Omental fat pad (tissue), 4 donors: Measurements from ENCODE around the gene SLC52A1. TPM values are rescaled to one million over a fixed set of nuclear protein-coding genes. Genes with fewer than 3 reads are reported as not detected.

Experiments used
- ATAC-seq: fragments of 150-250 bp; one replicate; pipeline ENCODE4 v1.9.1; 2016; ENCODE audit warnings: mild to moderate bottlenecking, moderate library complexity; ENCODE audit not compliant: low FRiP score
- DNase-seq: peaks from one replicate; pipeline ENCODE4 v3.0.0-alpha.2; 2019; ENCODE audit warnings: low spot score
- total RNA-seq, 4 donors: library from RNA; depleted of rRNA; stranded (reverse); fragments of >200 nt; gene quantifications; one replicate each; pipeline ENCODE4 v1.1.0, GENCODE V29; 2016
- TF ChIP-seq, protein P1 (sequence below), 3 donors: fragments of 450-650 bp; IDR thresholded peaks; one replicate each; pipeline ENCODE4 v1.5.1; 2016 to 2017; ENCODE audit warnings: antibody characterized with exemption in 3 of 3, mild to moderate bottlenecking in 3 of 3, moderate library complexity in 2 of 3

The SLC52A1 gene
- total RNA-seq, 4 donors from 2014 or later: not detected

DNA sequence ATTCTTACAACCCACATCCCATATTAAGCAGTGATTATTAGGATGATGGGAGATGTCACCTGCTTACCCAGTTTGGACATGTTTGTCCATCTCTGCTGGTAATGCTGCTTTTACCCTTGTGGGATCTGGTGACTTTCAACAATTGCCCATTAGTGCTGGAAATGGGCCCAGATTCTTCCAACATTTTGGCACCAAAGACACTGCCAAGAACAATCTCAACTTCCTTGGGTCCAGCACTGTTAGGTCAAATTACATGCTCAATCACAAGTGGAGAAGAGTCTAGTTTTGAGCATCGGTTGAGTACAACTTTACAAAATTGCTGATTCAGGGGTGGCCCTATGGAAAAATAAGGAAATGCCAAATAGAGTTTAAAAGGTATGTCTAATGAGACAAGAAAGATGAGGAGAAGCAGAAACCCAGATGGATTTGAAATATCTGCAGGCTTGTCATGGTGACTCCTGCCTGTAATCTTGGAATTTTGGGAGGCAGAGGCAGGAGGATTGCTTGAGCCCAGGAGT is 30.1 kb upstream of the SLC52A1 start:
- DNase-seq: no peak
- TF ChIP-seq, protein P1, sequence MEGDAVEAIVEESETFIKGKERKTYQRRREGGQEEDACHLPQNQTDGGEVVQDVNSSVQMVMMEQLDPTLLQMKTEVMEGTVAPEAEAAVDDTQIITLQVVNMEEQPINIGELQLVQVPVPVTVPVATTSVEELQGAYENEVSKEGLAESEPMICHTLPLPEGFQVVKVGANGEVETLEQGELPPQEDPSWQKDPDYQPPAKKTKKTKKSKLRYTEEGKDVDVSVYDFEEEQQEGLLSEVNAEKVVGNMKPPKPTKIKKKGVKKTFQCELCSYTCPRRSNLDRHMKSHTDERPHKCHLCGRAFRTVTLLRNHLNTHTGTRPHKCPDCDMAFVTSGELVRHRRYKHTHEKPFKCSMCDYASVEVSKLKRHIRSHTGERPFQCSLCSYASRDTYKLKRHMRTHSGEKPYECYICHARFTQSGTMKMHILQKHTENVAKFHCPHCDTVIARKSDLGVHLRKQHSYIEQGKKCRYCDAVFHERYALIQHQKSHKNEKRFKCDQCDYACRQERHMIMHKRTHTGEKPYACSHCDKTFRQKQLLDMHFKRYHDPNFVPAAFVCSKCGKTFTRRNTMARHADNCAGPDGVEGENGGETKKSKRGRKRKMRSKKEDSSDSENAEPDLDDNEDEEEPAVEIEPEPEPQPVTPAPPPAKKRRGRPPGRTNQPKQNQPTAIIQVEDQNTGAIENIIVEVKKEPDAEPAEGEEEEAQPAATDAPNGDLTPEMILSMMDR (IDR thresholded peaks at IDR 0.05): no peak
- no peak for ATAC-seq

DNA sequence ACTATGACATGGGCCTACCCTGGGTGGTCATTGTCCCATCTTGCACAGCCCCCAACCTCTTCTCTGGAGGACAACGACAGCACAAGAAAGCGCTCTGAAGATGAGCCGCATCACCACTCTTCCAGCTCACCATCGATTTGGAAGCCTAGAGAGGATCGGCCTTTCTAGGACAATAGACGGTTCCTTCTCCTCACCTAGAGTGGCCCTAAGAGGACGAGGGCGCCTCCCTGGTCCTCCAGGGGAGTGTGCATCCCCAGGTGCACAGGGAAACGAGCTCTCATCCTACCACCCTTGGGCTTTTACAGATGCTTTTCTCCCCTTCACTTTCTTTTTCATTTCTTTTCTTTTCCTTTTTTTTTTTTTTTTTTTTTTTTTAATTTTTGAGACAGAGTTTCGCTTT is 20.3 kb upstream of the SLC52A1 start:
- DNase-seq (no peak), ATAC-seq (no peak)
- TF ChIP-seq, protein P1 (IDR thresholded peaks at IDR 0.05): no peak

DNA sequence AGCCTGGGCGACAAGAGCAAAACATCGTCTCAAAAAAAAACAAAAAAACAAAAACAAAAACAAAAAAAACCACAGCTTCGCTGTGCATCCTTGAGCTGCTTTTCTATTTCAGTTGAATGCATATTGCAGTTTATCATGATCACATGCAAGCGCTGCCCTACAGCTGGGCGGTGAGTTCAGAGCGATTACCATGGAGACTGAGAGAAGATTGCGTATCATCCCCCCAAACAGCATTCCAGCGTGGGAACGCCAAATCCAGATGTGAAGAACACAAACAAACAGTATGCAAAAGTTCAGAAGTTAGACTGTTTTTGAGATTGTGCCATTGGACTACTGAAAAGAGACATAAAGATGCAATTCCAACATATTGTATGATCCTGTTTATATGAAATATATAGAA is 15.1 kb upstream of the SLC52A1 start:
- TF ChIP-seq, protein P1 (IDR thresholded peaks at IDR 0.05): no peak
- no peak for ATAC-seq
- no peak for DNase-seq

DNA sequence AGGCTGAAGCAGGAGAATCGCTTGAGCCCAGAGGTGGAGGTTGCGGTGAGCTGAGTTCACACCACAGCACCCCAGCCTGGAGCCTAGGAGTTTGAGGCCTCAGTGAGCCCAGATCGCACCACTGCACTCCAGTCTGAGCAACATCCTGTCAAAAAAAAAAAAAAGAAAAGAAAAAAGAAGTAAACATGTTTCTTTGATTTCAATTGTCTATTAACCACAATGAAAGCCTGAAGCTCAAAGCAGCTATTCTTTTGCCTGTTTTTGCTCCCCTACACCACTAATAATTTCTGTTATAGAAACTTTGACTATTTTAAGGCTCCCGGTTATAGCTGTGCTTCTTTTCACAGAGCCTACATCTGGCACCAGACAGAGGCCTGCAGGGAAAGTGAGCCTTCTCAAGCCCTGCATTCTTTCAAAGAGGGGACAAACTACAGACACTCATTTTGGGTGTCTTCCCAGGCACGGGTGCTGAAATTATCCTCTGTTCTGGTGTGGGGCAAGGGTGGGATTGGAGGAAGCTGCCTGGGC is 14.2 kb upstream of the SLC52A1 start:
- TF ChIP-seq, protein P1 (IDR thresholded peaks at IDR 0.05): no peak
- no peak for ATAC-seq

DNA sequence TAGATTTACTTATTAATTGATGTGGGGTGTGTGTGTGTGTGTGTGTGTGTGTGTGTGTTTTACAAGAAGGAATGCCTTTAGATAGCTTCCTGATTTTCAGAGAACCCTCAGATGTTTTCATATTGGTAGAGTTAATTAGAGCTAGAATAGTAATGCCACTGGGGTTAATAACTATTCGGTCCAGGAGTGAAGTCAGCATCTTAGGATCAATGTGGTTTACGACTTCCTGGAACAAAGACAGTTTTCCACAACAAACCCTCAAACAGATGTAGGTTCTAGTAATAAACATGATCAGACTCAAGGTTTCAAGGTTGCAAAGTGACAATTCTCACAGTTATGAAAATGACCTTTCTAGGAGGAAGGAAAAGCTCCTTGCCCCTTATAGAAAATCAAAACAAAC is 12.2 kb upstream of the SLC52A1 start:
- ATAC-seq (no peak), DNase-seq (no peak)
- TF ChIP-seq, protein P1 (IDR thresholded peaks at IDR 0.05): no peak

More for the DNA sequence above, 14.2 kb upstream of the SLC52A1 start:
- no peak for DNase-seq

DNA sequence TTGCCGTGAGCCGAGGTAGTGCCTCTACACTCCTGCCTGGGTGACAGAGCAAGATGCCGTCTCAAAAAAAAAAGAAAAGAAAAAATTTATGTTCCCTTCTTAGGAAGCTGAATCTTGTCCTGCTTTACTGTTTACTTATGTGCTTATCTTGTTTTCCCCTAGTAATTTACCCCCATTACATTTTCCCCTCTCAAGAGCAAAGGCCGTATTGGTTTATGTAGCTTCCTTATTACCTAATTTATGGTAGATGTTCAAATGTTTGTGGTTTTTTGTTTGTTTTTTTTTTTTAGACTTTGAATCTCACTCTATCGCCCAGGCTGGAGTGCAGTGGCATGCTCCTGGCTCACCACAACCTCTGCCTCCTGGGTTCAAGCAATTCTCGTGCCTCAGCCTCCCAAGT is 10.3 kb upstream of the SLC52A1 start:
- no peak for DNase-seq
- TF ChIP-seq, protein P1 (IDR thresholded peaks at IDR 0.05): no peak
- ATAC-seq: no peak

DNA sequence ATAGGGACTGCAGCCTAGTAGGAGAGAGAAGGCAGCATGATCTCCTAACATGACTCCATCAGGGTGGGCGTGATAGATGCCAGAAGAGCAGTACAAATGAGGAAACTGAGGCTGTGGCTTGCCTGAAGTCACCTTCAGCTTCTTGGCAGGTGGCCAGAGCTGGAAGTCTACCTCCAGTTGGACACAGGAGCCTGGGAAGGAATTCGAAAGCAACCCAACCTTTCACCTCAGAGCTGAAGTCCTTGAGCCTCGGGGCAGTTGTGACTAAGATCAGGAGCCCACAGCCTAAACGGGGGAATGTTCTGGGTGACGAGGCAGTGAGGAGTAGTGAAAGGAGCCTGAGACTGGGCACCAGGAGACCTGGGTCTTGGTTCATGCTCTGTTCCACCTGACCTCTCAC is 9.4 kb upstream of the SLC52A1 start:
- TF ChIP-seq, protein P1 (IDR thresholded peaks at IDR 0.05): no peak

More for the DNA sequence above, 9.4 kb upstream of the SLC52A1 start:
- ATAC-seq (no peak), DNase-seq (no peak)
